Sciatic nerve (tissue), 2 donors: ENCODE measurements around the gene DEXI. TPM values are rescaled to one million over a fixed set of nuclear protein-coding genes. Genes with fewer than 3 reads are reported as not detected.
"Not testable (repeated sequence)": the region's sequence is repeated elsewhere in the genome, so short reads cannot be mapped to it uniquely, and the experiment has no call there.

ENCODE experiments used
- ATAC-seq: fragments of 200-7000 bp; cut with Tn5 transposase; one replicate; pipeline ENCODE4 v1.9.1; 2020; ENCODE audit warnings: mild to moderate bottlenecking, moderate library complexity
- DNase-seq: peaks from one replicate; pipeline ENCODE4 v3.0.0-alpha.2; 2020; ENCODE audit warnings: low spot score
- intact Hi-C: fragments of 100-400 bp; cut with DNase I; formaldehyde crosslinking; loops from one replicate; pipeline ENCODE4 v1.14.2; 2022
- total RNA-seq: library from RNA; stranded (reverse); fragmentation: NEBNext Ultra II Directional; extraction: Animal tissue kit (Norgen Biotek cat#: 25700); gene quantifications from one replicate; pipeline ENCODE4 v1.2.1, GENCODE V29; 2021
- donor health status: DM: no; HTN: no; CAD: no.
- donor health status: DM: no; HTN: no; CAD: no.

The DEXI gene
- total RNA-seq, 1 donor from 2014 or later, result 31.7 TPM

- intact Hi-C loops, result no loop called here
- DNase-seq (no peak), ATAC-seq (no peak)
These were observed 8.4 kb downstream of the DEXI start for GRCh38 chr16:10933865-10934264.

- no peak for ATAC-seq
- intact Hi-C loops, result no loop called here
- no peak for DNase-seq
These were observed 9.1 kb downstream of the DEXI start for GRCh38 chr16:10932959-10933710.

GRCh38 chr16:10931977-10932632, 10.2 kb downstream of the DEXI start:
- intact Hi-C loops, result no loop called here
- ATAC-seq, result no peak

GRCh38 chr16:10931134-10931533, 11.1 kb downstream of the DEXI start:
- ATAC-seq (no peak), DNase-seq (no peak)
- intact Hi-C loops, result no loop called here

More at GRCh38 chr16:10931977-10932632, 10.2 kb downstream of the DEXI start:
- DNase-seq, result no peak

- ATAC-seq (no peak), DNase-seq (no peak)
- intact Hi-C loops, result no loop called here
These were observed 11.5 kb downstream of the DEXI start for GRCh38 chr16:10930755-10931093.

GRCh38 chr16:10929853-10930754, 12.2 kb downstream of the DEXI start:
- ATAC-seq (no peak), DNase-seq (no peak)
- intact Hi-C loops, result loop anchor here (10.0 kb wide), 1 partner anchor 175 kb away; no protein-coding TSS in a partner anchor

- intact Hi-C loops, result loop anchor here (10.0 kb wide), 1 partner anchor 174 kb away; no protein-coding TSS in a partner anchor
- ATAC-seq, DNase-seq: not testable (repeated sequence)
These were observed 13.2 kb downstream of the DEXI start for GRCh38 chr16:10929097-10929496.

- no peak for ATAC-seq
These were observed 14.7 kb downstream of the DEXI start for GRCh38 chr16:10927497-10928112.

GRCh38 chr16:10926867-10927266, 15.4 kb downstream of the DEXI start:
- no peak for ATAC-seq
- DNase-seq, result no peak
- intact Hi-C loops, result loop anchor here (10.0 kb wide), 1 partner anchor 172 kb away; no protein-coding TSS in a partner anchor

More at GRCh38 chr16:10927497-10928112, 14.7 kb downstream of the DEXI start:
- no peak for DNase-seq
- intact Hi-C loops, result loop anchor here (10.0 kb wide), 1 partner anchor 173 kb away; no protein-coding TSS in a partner anchor

GRCh38 chr16:10926094-10926493, 16.2 kb downstream of the DEXI start:
- DNase-seq (no peak), ATAC-seq (no peak)
- intact Hi-C loops, result loop anchor here (10.0 kb wide), 1 partner anchor 171 kb away; no protein-coding TSS in a partner anchor

- ATAC-seq, DNase-seq: not testable (repeated sequence)
- intact Hi-C loops, result loop anchor here (10.0 kb wide), 1 partner anchor 170 kb away; no protein-coding TSS in a partner anchor
These were observed 17.0 kb downstream of the DEXI start for GRCh38 chr16:10925285-10925684.

GRCh38 chr16:10923650-10924214, 18.5 kb downstream of the DEXI start:
- peak; percentile 25 for ATAC-seq
- no peak for DNase-seq
- intact Hi-C loops, result loop anchor here (10.0 kb wide), 1 partner anchor 169 kb away; no protein-coding TSS in a partner anchor

GRCh38 chr16:10923146-10923649, 19.1 kb downstream of the DEXI start:
- intact Hi-C loops, result loop anchor here (10.0 kb wide), 1 partner anchor 168 kb away; no protein-coding TSS in a partner anchor
- no peak for ATAC-seq
- DNase-seq, result no peak

- ATAC-seq (no peak), DNase-seq (no peak)
- intact Hi-C loops, result loop anchor here (10.0 kb wide), 1 partner anchor 168 kb away; no protein-coding TSS in a partner anchor
These were observed 19.7 kb downstream of the DEXI start for GRCh38 chr16:10922328-10923145.

- ATAC-seq, result no peak
- no peak for DNase-seq
- intact Hi-C loops, result loop anchor here (10.0 kb wide), 1 partner anchor 167 kb away; no protein-coding TSS in a partner anchor
These were observed 20.5 kb downstream of the DEXI start for GRCh38 chr16:10921536-10922327.

GRCh38 chr16:10920726-10921427, 21.4 kb downstream of the DEXI start:
- no peak for DNase-seq
- intact Hi-C loops, result loop anchor here (10.0 kb wide), 1 partner anchor 166 kb away; no protein-coding TSS in a partner anchor
- ATAC-seq, result no peak
